Naive thymus-derived CD8-positive, alpha-beta T cell (primary cell): ENCODE results near the gene KRTAP26-1. TPM values are rescaled to one million over a fixed set of nuclear protein-coding genes. Genes with fewer than 3 reads are reported as not detected.

Experiments used
- ATAC-seq, 2 donors: fragments of 150-1000 bp; cut with Tn5 transposase in 1 of 2; sonication (Bioruptor Pico), chemical (Tn5 transposase) in 1 of 2; 1 replicate in 1 of 2; 2 replicates in 1 of 2; pipeline ENCODE4 v1.10.0; 2021; ENCODE audit warnings: mild to moderate bottlenecking in 2 of 2, moderate library complexity in 2 of 2
- POLR2A ChIA-PET: fragments of 350-600 bp; sonication (Branson Sonifier 250); formaldehyde crosslinking; loops from one replicate; lab custom pipeline; 2021; ENCODE audit warnings: antibody characterized with exemption; lab: Charles Lee
- DNase-seq, 10 donors: peaks; one replicate each; pipeline versions ENCODE4 v3.0.0 to v3.0.0-alpha.2; 2020 to 2022
- H3K27ac Mint-ChIP-seq, 10 donors: one replicate each; pipeline ENCODE4 v1.8.0; 2020 to 2022; ENCODE audit warnings: mild to moderate bottlenecking in 10 of 10, mixed read lengths in 10 of 10, moderate library complexity in 4 of 10, inconsistent platforms in 1 of 10
- H3K27me3 Mint-ChIP-seq, 5 donors: one replicate each; pipeline ENCODE4 v1.8.0; 2021 to 2022; ENCODE audit warnings: mixed read lengths in 5 of 5
- H3K36me3 Mint-ChIP-seq, 3 donors: one replicate each; pipeline ENCODE4 v1.8.0; 2020 to 2022; ENCODE audit warnings: mixed read lengths in 3 of 3, mild to moderate bottlenecking in 2 of 3, inconsistent platforms in 1 of 3
- H3K4me1 Mint-ChIP-seq, 4 donors: one replicate each; pipeline ENCODE4 v1.8.0; 2021 to 2022; ENCODE audit warnings: mixed read lengths in 4 of 4
- H3K4me3 Mint-ChIP-seq, 10 donors: one replicate each; pipeline ENCODE4 v1.8.0; 2020 to 2022; ENCODE audit warnings: mild to moderate bottlenecking in 10 of 10, mixed read lengths in 10 of 10, moderate library complexity in 6 of 10, inconsistent platforms in 1 of 10
- H3K9me3 Mint-ChIP-seq, 9 donors: one replicate each; pipeline ENCODE4 v1.8.0; 2020 to 2022; ENCODE audit warnings: mixed read lengths in 9 of 9, mild to moderate bottlenecking in 3 of 9, inconsistent platforms in 1 of 9, moderate library complexity in 1 of 9
- polyA plus RNA-seq, 3 donors: library from polyadenylated mRNA; unstranded; fragments of 300-500 nt; fragmentation: Illumina TruSeq; gene quantifications; one replicate each; pipeline ENCODE4 v1.2.3, GENCODE V29; 2021
- total RNA-seq, 8 experiments: library from RNA in 2 of 8; stranded (reverse) in 2 of 8; gene quantifications; one replicate each; pipeline ENCODE4 v1.2.3 and lab custom pipeline; 2021 to 2026

KRTAP26-1 gene
- total RNA-seq (not detected), polyA plus RNA-seq (not detected), total RNA-seq (lab: John Stamatoyannopoulos, UW) (0 reads per million in 6 experiments)

DNA sequence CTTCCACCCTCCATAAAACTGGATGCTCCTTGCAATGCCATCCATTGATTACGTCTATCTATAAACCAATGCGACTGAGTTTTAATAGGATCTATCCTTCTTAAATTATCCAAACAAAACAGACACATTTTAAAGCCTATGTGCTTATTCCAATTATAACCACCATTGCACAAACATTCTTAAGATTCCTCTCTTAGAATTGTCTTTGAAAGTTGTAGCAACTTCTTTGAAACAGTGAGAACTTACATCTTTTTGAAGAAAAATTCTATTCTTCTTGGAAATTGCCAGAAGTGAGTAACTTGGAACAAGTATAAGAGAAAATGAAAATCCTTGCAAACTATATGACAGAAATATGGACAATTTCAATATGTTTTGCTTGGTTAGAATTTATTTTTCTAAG is at the start of gene KRTAP26-1:
KRTAP26-1 (minus strand) TSS at position 101 of the 400 bp plus-strand sequence. CDS start 280 bp downstream, outside the sequence.
- DNase-seq: no peak
- Mint-ChIP-seq H3K36me3 (peaks cover 0 to under 1% (median 0%) of the 10 kb centered on the region in 3 donors), H3K4me3 (no peak within 1 kb of the TSS), H3K27me3 (peaks cover 0 to 12% (median 2%) of the 10 kb centered on the region in 5 donors), H3K27ac (no peak within 1 kb of the TSS), H3K4me1 (no peaks in the 10 kb centered on the region), H3K9me3 (peaks cover 0 to 13% (median 0%) of the 10 kb centered on the region in 9 donors)
- POLR2A ChIA-PET: no interaction called here
- ATAC-seq: no peak

GRCh38 chr21:30355906-30356305 is 35.8 kb upstream of the KRTAP26-1 start:
- ATAC-seq (no peak), DNase-seq (no peak)
- POLR2A ChIA-PET: no interaction called here
- no peaks in the 10 kb centered on the region for H3K4me1 Mint-ChIP-seq
- H3K27me3 Mint-ChIP-seq: peaks cover 7 to 18% (median 9%) of the 10 kb centered on the region in 5 donors
- no peak overlapping the region for H3K4me3 Mint-ChIP-seq
- H3K36me3 Mint-ChIP-seq: no peaks in the 10 kb centered on the region
- H3K9me3 Mint-ChIP-seq: no peaks in the 10 kb centered on the region
- no peak overlapping the region for H3K27ac Mint-ChIP-seq

- no peak overlapping the region for H3K4me3 Mint-ChIP-seq
- ATAC-seq: no peak
- H3K27me3 Mint-ChIP-seq: peaks cover 7 to 18% (median 9%) of the 10 kb centered on the region in 5 donors
- H3K9me3 Mint-ChIP-seq: no peaks in the 10 kb centered on the region
- POLR2A ChIA-PET: no interaction called here
- no peak overlapping the region for H3K27ac Mint-ChIP-seq
- no peak for DNase-seq
- H3K36me3 Mint-ChIP-seq: no peaks in the 10 kb centered on the region
- no peaks in the 10 kb centered on the region for H3K4me1 Mint-ChIP-seq
Measured at GRCh38 chr21:30354308-30355005, 34.3 kb upstream of the KRTAP26-1 start.

- no peak for ATAC-seq
- no peak overlapping the region for H3K27ac Mint-ChIP-seq
- H3K9me3 Mint-ChIP-seq: no peaks in the 10 kb centered on the region
Measured at GRCh38 chr21:30351534-30351933, 31.4 kb upstream of the KRTAP26-1 start.

GRCh38 chr21:30349572-30349971 is 29.5 kb upstream of the KRTAP26-1 start:
- ATAC-seq (no peak), DNase-seq (no peak)
- H3K4me1 Mint-ChIP-seq: no peaks in the 10 kb centered on the region
- H3K9me3 Mint-ChIP-seq: no peaks in the 10 kb centered on the region
- H3K27me3 Mint-ChIP-seq: peaks cover 3 to 19% (median 5%) of the 10 kb centered on the region in 5 donors
- H3K27ac Mint-ChIP-seq: no peak overlapping the region
- no peak overlapping the region for H3K4me3 Mint-ChIP-seq
- POLR2A ChIA-PET: no interaction called here
- no peaks in the 10 kb centered on the region for H3K36me3 Mint-ChIP-seq

More at GRCh38 chr21:30351534-30351933, 31.4 kb upstream of the KRTAP26-1 start:
- no peak for DNase-seq
- Mint-ChIP-seq H3K4me1 (no peaks in the 10 kb centered on the region), H3K27me3 (peaks cover 6 to 17% (median 7%) of the 10 kb centered on the region in 5 donors), H3K4me3 (no peak overlapping the region), H3K36me3 (no peaks in the 10 kb centered on the region)
- POLR2A ChIA-PET: no interaction called here

- no peaks in the 10 kb centered on the region for H3K4me1 Mint-ChIP-seq
- H3K36me3 Mint-ChIP-seq: no peaks in the 10 kb centered on the region
- H3K27me3 Mint-ChIP-seq: peaks cover 0 to 19% (median 1%) of the 10 kb centered on the region in 5 donors
- DNase-seq (no peak), ATAC-seq (no peak)
- POLR2A ChIA-PET: no interaction called here
- H3K9me3 Mint-ChIP-seq: no peaks in the 10 kb centered on the region
- H3K4me3 Mint-ChIP-seq: no peak within 1 kb of the TSS
- H3K27ac Mint-ChIP-seq: no peak within 1 kb of the TSS
Measured at GRCh38 chr21:30348506-30348905, 28.4 kb upstream of the KRTAP26-1 start, which contains the start of gene KRTAP23-1. TSS of gene KRTAP23-1 (minus strand) at chr21:30348606. CDS start at chr21:30348606, 0 bp downstream.

DNA sequence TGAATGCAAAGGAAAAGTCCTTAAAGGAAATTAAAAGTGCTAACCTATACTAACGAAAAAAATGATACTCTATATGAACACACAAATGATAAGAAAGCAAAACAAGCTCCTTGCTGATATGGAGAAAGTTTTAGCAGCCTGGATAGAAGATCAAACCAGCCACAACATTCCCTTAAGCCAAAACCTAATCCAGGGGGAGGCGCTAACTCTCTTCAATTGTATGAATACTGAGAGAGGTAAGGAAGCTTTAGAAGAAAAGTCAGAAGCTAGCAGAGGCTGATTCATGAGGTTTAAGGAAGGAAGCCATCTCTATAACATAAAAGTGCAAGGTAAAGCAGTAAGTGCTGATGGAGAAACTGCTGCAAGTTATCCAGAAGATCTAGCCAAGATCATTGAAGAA is 24.9 kb upstream of the KRTAP26-1 start:
- Mint-ChIP-seq H3K27ac (no peak overlapping the region), H3K36me3 (no peaks in the 10 kb centered on the region), H3K27me3 (peaks cover 3 to 20% (median 6%) of the 10 kb centered on the region in 5 donors), H3K4me3 (no peak overlapping the region), H3K4me1 (no peaks in the 10 kb centered on the region), H3K9me3 (no peaks in the 10 kb centered on the region)
- ATAC-seq: no peak
- DNase-seq: no peak
- POLR2A ChIA-PET: no interaction called here

DNA sequence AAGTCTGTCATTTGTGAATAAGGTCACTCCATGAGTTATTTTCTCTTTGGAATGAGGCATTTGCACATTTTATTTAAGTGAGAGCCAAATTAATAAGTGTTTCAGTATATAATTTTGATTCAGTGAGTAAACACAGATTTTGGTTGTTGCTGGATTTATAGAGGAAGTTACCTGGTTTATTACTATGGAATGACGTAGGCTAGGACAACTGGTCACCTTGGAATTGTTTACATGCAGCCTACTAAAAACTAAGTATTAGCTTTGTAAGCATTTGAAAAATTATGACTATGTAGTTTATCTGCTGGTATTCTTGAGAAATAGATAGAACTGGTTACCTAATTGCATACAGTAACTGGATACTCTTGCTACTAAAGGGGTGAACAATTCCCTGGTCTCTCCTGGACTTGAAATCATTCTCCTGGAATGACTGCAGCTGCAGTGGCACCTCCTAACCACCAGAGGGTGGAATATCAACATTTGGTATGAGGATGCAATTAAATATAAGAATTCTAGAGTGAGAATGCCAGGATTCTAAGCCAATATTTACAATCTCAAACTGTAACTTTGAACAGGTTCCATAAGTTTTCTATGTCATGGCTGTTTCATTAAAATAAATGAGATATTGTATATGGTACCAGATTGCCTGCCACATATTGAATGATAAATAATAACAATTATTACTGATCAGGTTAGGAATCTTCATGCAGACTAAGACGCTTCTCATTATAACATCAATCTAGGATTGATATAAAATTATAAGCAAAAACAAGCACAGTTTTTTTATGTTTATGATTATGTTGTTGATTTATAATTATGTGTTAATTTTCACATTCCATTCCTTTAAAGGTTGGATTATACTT is 20.8 kb upstream of the KRTAP26-1 start:
- no peaks in the 10 kb centered on the region for H3K9me3 Mint-ChIP-seq
- H3K27ac Mint-ChIP-seq: no peak overlapping the region
- ATAC-seq: no peak

DNA sequence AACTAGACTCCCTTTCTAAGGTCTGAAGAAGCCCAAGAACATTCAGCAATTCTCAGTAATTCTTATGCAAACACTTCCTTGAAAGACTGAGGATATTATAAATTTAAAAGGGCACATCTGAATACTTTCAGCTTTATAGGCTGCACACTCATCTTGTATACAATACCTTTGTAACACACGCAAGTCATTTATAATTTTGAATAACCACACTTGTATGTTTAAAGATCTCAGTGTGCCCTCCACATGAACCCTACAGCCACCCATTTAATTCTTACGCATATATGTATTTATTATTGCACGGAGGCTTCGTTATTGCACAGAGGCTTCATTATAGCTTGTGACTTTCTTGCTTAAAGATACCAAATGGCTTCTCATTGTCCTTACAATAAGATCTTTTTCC is 18.6 kb upstream of the KRTAP26-1 start:
- ATAC-seq (no peak), DNase-seq (no peak)
- POLR2A ChIA-PET: interaction anchor here (0.7 kb wide), 2 partner anchors 25 to 95 kb away, joined by 3 to 6 read pairs; no protein-coding TSS in a partner anchor
- Mint-ChIP-seq H3K4me1 (no peaks in the 10 kb centered on the region), H3K27me3 (peaks cover 3 to 10% (median 4%) of the 10 kb centered on the region in 5 donors), H3K36me3 (no peaks in the 10 kb centered on the region), H3K9me3 (no peaks in the 10 kb centered on the region), H3K4me3 (no peak overlapping the region), H3K27ac (no peak overlapping the region)

More for the DNA sequence above, 20.8 kb upstream of the KRTAP26-1 start:
- H3K27me3 Mint-ChIP-seq: peaks cover 3 to 15% (median 4%) of the 10 kb centered on the region in 5 donors
- peak in 9 of 10 donors; percentile 1 to 58 (median 18) for DNase-seq
- POLR2A ChIA-PET: no interaction called here
- no peak overlapping the region for H3K4me3 Mint-ChIP-seq
- no peaks in the 10 kb centered on the region for H3K36me3 Mint-ChIP-seq
- no peaks in the 10 kb centered on the region for H3K4me1 Mint-ChIP-seq

DNA sequence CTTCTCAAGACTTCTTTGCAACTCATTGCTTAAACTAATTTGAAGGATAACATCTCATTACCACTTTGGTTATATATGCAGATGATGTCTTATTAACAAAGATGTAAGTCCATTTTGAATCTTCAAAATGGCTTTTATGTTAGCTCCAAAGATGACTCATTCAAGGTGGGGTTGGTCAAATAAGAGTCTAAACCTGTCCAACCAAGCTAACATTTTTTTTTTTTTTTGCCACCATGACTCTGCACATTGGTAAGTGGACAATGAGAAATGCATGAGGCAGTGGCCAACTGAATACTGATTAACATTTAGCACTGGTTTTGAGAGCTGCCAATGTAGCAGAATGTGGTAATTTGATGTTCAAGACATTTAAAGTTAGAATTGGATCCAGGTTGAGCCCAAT is 17.7 kb upstream of the KRTAP26-1 start:
- ATAC-seq (no peak), DNase-seq (no peak)
- H3K36me3 Mint-ChIP-seq: no peaks in the 10 kb centered on the region
- no peak overlapping the region for H3K4me3 Mint-ChIP-seq
- H3K4me1 Mint-ChIP-seq: no peaks in the 10 kb centered on the region
- no peaks in the 10 kb centered on the region for H3K9me3 Mint-ChIP-seq
- H3K27me3 Mint-ChIP-seq: peaks cover 3 to 10% (median 4%) of the 10 kb centered on the region in 5 donors
- POLR2A ChIA-PET: no interaction called here
- no peak overlapping the region for H3K27ac Mint-ChIP-seq

- DNase-seq: no peak
- no peak within 1 kb of the TSS for H3K4me3 Mint-ChIP-seq
- H3K4me1 Mint-ChIP-seq: no peaks in the 10 kb centered on the region
- H3K9me3 Mint-ChIP-seq: no peaks in the 10 kb centered on the region
- H3K36me3 Mint-ChIP-seq: no peaks in the 10 kb centered on the region
- no peak within 1 kb of the TSS for H3K27ac Mint-ChIP-seq
- H3K27me3 Mint-ChIP-seq: peaks cover 3 to 8% (median 4%) of the 10 kb centered on the region in 5 donors
- POLR2A ChIA-PET: no interaction called here
- no peak for ATAC-seq
Measured at GRCh38 chr21:30337276-30337744, 17.2 kb upstream of the KRTAP26-1 start, which contains the start of gene KRTAP27-1. TSS of gene KRTAP27-1 (minus strand) at chr21:30337694. CDS start at chr21:30337668, 26 bp downstream.

DNA sequence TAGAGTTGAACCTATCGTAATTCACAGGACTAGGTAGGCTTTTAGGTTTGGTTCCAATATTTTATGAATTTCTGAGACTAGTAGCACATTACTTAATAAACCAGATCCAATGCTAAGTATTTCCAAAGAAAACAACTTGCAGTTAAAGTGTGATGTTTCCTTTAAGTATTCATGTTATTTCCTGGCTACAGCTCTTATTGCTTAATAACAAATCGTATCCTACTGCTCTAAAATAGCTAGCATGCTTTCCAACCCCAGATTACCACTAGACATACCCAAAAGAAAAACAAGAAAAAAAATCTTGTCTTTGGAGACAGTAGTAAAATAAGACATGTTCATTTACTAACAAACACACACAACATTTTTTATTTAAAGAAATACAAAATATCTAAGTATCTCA is 16.5 kb upstream of the KRTAP26-1 start:
- POLR2A ChIA-PET: no interaction called here
- DNase-seq (no peak), ATAC-seq (no peak)
- no peaks in the 10 kb centered on the region for H3K36me3 Mint-ChIP-seq
- no peak overlapping the region for H3K4me3 Mint-ChIP-seq
- H3K9me3 Mint-ChIP-seq: no peaks in the 10 kb centered on the region
- peaks cover 0 to 2% (median 0%) of the 10 kb centered on the region in 5 donors for H3K27me3 Mint-ChIP-seq
- no peaks in the 10 kb centered on the region for H3K4me1 Mint-ChIP-seq
- H3K27ac Mint-ChIP-seq: no peak overlapping the region
